Activated T-cell treated with anti-CD3 and anti-CD28 coated beads, Interleukin-2, amount 50 U/mL, for 1 hour (primary cell): Measurements from ENCODE around the gene XRCC4.
A peak's percentile ranks its signal among the peaks of the same experiment; 100 is the strongest.
"Not testable (repeated sequence)": the region's sequence is repeated elsewhere in the genome, so short reads cannot be mapped to it uniquely, and the experiment has no call there.

ENCODE experiments used
- DNase-seq: peaks from one replicate; pipeline ENCODE4 v3.0.0-alpha.2; 2020

Gene XRCC4

DNA sequence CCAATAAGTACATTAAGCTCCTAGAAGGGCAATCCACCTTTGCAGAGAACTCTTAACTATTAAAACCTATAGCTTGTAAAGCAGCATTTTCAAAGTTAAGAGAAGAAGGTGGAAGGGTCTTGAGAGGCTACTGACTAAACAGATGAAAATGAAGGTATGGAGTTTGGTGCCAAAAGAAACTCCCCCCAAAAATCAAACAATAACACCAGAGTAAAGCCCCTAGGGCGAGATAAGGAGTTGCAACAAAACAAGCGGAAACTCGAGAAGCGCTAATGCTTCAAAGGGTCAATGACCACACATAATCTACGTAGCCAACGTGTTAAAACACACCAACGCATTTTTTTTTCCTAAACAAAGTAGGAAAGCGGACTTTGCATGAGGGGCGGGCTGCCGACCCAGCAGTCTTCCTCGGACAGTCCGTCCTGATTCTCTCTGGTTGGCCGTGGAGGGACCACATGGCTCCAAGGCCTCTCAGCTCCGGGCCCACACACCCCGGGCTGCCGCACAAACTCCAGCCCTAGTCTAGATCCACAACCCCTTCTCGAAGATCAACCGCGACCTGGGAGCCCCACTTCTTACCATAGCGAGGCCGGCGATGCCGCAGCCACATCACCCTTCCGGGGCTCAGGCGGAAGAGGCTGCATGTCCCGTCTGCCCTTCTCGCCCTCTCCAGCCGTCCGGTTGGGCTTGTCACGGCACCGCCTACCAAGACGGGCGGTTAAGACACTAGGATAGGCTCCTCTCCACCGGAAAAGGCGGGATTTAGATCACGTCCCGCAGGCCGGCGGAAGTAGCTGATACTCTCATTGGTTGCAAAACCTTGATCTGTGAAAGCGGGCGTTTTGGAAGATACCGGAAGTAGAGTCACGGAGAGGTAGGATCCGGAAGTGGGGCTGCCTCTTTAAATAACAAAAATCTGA, at the start of gene XRCC4, which contains the start of gene TMEM167A:
XRCC4 (plus strand) TSS at position 806 of the 920 bp plus-strand sequence. CDS start 27,373 bp downstream, outside the sequence.
TMEM167A (minus strand) TSS at position 653 of the 920 bp plus-strand sequence; CDS start at position 582, 71 bp downstream.
- peak; percentile 86 for DNase-seq

DNA sequence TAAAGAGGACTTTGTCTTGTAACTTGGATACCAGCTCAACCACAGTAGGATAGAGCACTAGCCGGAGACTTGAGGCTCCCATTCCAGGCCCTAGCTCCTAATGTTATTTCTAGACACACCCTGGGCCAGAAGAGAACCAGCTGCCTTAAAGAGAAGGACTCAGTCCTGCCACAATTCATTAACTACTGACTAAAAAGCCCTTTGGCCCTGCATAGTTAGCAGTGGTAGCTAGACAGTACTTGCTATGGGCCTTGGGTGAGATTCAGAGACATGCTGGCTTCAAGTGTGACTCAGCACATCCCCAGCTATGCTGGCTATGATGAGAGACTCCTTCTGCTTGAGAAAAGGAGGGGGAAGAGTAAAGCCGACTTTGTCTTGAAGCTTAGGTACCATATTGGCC, 47.4 kb upstream of the XRCC4 start:
- no peak for DNase-seq

DNA sequence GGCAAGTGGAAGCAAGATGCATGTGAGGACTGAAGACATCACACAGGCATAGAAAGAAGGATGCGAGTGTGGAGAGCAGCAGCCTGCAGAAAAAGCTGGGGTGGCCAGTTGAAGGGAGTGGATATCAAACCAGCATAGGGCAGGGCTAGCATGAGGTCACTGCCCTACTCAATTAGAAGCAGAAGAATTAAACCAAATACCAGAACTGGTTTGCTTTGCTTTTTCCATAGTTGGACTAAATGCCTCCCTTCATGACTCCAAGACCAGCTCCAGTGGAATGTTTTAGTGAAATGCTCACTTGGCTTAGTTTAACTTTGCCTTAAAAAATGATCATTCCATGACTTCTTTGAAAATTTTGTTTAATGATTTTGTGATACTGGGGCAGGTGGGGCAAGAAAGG, 46.0 kb upstream of the XRCC4 start:
- no peak for DNase-seq

GRCh38 chr5:83034036-83034435, 43.3 kb upstream of the XRCC4 start:
- DNase-seq = no peak

DNA sequence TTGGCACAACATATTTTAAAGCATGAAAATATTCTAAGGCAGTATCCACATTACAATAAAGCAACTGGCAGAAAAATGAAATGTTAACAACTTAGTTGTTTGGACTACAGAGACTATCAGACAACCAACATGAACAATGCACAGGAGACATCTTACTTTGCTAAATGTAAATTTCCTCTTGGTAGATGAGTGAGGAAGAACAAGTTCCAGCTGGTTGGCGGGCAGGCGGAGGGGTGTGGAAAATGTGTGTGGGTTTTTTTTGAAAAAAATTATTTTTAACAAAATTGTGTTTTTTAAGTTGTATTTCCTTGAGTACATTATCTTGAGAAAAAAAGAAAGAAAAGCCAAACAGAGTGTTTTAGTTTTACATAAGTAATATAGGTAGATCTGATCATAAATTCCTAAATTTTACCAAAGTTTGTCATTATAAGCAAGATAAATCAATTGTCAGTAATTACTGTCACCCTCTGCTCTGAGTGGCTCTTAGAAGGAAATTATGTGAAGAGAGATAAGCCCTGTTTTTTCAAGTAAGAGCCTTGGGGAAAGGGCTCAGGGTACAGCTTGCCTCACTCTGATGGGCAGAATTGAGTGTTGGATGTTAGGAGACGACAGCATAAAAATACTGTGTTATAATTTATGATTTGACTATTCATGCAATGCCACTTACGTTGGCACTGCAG, 42.7 kb upstream of the XRCC4 start:
- no peak for DNase-seq

DNA sequence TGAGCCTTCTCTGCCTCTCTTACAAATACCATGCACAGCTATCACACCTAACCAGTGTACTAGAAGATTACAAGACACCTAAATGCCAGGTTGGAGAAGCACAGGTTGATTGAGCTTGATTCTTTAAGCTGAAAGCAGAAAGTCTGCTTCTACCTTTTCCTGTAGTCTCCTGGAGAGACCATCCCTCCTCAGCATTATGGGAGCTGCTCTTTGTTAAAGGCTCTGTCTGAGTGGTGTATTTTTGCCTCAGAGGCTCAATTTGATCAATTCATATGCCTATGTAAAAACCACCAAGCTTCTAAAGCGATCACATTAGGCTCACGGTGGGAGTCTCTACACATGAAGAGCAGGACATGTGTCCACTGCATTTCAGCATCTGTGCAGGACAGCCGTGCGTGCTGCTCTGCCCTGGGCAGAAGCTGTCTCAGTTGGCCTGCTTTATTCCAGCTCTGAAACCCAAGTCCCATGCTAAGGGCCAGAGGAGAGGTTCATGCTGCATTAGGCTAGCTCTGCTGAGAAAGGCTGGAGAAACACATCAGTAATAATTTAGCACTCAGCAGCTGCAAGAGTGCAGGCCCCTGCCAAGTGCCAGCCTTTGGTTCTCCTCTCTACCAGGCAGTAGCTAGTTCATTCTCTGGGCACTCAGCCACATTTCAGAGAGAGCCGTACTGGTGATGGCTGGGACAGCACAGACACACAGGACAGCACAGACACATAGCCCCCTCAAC, 41.8 kb upstream of the XRCC4 start:
- no peak for DNase-seq

DNA sequence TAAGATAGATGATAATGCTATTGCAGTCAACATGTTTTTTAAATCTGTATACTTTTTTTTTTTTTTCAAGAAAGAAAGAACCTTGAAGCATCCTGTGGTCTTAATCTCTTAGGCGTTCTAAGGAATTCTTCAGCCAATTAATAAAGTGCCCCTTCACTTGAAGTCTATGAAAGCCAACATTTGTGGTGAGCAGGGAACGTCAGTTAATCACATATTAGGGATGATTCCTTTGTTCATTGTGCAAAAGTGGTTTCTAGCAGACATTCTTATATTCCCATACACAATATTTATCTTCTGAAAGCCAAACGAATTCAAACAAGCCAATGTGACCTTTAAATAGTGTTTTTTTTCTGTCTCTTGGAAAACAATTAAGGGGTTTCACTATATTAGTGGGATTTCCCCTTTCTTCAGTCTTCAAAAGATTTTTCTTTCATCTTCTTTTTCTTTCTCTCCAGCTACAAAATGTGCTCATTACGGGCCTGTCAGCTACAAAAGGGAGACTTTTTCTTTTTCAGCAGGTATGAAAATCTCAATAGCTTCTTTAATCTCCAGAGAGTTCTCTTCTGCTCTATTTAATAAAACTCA, 40.3 kb upstream of the XRCC4 start:
- no peak for DNase-seq

DNA sequence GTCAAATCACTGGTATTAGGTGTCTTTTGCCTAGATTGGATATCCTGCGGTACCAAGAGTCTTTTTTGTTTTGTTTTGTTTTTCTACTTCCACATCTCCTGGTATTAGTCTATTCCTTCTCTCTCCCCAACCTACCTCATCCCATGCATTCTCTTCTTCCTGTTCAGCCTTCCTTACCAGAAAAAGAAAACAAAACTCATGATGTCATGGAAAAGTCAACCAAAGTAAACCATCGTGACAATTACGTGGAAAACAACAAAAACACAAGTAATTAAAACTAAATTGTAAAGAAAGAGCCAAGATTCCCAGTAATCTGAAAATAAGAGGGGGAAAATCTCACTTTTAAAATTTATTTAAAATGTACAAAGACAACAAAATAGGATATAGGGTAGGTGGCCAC, 38.4 kb upstream of the XRCC4 start:
- DNase-seq = no peak

GRCh38 chr5:83042507-83042906, 34.8 kb upstream of the XRCC4 start:
- DNase-seq = no peak

DNA sequence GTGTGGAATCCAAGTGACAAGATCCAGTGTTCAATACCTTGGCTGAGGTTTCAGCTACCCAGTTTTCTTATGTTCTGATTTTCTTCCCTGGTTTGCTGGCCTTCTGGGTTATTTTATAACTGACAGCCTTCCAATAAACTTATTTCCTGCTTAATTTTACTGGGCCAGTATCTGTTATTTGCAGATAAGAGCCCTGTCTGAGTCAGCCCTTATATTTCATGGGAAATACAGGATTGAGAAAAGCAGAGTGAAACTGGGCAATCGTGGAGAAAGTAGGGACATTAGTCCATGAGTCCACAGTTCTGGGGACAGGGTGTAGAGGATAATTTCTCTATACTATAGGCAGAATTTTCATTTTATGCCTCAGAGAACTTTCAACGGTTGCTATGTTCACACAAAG, 32.4 kb upstream of the XRCC4 start:
- DNase-seq = no peak

GRCh38 chr5:83048277-83048676, 29.1 kb upstream of the XRCC4 start:
- no peak for DNase-seq

DNA sequence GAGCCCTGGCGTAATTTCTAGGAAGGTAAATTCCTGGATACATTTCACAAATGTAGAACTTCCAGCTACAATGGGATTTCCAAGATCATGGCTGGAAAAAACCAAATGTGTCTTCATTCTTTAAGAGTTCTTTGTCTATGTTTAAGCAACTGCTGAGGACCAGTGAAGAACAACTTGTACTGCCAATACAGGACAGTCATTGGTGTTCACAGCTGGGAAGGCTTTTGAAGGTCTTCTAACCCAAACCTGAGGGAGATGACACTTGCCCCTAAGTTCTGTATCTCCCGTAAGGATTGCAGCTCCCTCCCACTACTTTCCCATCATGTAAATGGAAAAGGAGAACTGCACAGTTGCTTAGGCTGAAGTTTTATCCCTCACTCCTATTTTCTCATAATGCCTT, 28.5 kb upstream of the XRCC4 start:
- DNase-seq = no peak

- no peak for DNase-seq
These were observed 27.9 kb upstream of the XRCC4 start for GRCh38 chr5:83049370-83049885.

DNA sequence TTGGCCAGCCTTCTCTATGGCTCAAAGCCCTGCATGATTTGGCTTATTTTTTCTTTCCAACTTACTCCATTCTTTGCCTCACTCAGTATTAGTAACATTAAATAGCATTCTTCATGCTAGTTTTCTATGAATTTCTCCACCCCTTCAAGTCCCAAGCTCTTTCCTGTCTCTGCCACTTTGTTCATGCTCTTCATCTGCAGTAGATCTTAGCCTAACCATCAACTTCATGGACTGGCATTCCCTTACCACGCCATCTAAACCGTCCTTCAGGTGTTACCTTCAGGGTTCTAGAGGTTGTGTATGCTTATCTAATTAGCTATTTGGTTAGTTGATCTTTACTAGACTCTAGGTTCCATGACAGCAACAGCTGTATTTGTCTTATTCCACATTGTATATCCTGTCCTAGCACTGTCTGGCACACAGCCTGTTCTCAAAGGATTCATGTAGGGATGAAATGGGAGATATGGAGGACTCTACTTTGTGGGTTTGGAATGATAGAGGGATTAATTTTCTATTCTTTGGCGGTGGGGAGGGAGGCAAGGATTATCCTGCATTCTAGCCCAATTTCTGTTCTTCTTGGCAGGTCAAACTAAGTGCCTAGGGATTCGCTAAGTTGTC, 26.5 kb upstream of the XRCC4 start:
- DNase-seq = no peak

DNA sequence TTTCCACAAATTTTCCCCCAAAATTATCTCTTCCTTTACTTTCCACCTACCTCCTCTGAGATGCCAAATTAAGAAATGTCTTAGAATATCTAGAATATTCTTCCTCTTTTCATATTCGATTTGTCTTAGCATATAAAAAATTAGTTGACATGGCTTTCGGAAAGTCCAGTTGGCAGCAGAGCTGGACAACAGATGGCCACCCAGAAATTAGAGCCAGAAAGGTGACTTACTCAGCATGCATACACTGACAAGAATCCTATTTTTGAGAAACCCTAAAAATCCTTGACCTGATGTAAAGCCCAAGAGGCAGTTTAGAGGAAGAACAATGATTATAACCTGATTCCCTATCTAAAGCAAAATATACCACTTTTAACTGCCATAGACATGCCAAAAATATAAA, 22.2 kb upstream of the XRCC4 start:
- no peak for DNase-seq

DNA sequence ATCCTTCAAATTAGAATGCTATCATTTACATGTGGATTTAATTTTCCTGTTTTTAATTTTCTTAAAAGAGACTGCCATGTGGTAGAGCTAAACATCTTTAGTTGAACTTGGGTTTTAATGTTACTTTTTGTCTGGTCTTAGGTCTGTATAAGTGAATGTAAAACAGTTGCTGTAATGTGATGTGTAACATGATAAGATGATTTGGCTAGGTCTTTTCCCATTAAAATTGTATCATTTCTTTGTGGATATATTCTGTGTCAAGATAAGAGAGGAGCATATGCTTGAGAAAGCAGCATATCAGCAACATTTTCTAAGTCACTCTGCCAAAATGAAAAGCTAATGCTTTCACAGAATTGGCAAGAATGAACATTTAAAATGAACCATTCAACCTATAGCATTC, 18.6 kb upstream of the XRCC4 start:
- no peak for DNase-seq

- no peak for DNase-seq
These were observed 18.0 kb upstream of the XRCC4 start for GRCh38 chr5:83059341-83059740.

DNA sequence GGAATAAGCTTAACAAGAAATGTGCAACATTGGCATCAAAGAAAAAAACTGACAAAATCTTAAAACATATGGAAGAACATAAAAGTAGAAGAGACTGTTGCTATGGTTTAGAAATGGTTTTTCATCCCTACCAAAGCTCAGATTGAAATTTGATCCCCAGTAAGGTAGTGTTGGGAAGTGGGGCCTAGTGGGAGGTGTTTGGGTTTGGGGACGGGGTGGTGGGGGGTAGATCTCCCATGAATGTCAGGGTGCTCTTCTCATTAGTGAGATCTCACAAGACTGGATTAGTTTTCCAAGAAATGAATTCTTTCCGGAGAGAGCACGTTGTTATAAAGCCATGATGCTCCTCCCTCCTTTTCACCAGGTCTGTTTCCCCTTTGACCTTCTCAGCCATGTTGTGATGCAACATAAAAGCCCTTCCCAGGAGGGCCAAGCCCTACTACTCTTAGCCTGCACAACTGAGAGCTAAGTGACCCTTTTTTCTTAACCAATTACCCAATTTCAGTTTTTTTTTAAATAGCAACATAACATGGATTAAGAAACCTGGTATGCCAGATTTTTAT, 10.7 kb upstream of the XRCC4 start:
- DNase-seq = no peak

DNA sequence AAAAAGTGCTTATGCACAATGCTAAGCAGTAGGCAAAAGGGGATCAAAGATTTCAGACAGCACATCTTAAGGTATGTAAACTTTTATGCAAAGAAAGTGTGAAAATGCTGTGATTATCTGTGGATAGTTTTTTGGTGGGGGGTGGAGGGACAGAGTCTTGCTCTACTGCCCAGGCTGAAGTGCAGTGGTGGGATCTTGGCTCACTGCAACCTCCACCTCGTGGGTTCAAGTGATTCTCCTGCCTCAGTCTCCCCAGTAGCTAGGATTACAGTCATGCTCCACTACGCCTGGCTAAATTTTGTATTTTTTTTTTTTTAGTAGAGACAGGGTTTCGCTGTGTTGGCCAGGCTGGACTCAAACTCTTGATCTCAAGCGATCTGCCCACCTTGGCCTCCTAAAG, 10.0 kb upstream of the XRCC4 start:
- not testable (repeated sequence) for DNase-seq

DNA sequence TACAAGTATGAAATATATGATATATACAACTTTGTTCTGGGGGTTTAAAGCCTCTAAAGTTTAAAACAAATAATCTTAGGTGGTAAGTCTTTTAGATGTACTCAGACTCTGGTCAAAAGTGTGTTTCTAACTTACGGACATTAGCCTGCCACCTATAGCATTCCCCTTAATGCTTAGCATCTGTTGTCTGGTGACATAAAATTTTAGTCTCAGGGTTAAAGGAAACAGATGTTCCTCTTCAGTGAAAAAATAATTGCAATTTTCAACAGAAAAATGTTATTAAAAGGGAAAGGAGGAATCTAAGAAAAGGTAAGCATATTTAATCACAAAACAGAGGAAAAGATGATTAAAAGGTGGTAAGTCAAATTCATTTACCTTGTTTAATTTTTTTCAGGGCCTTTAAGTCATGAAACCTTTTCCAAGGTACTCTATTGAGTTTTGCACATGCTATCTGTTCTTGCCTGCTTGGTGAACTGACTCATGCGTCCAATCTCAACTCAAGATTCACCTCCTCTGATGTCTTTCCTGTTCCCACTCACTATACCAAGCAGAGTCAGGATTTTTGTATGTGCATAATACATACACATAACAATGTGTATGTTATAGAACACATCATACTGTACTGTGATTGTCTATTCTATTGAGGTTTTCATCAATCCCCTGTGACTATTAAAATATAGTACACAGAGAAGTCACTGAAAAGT, 8.1 kb upstream of the XRCC4 start:
- DNase-seq = no peak
